Measurements from ENCODE around the gene COG6.

COG6 gene

GRCh38 chr13:39675904-39676303, 20.4 kb downstream of the COG6 start:
- DNase-seq (ENCODE audit: insufficient read length, low spot score) (no peak), FAIRE-seq (no peak)
- no peak for TF ChIP-seq CTCF (IDR thresholded peaks at IDR 0.05; ENCODE audit: insufficient read depth, missing control alignments)

- no peak for FAIRE-seq
- DNase-seq (ENCODE audit: insufficient read length, low spot score): no peak
- TF ChIP-seq CTCF (IDR thresholded peaks at IDR 0.05; ENCODE audit: insufficient read depth, missing control alignments): peak; percentile 57
Observed at GRCh38 chr13:39676315-39676876, 20.9 kb downstream of the COG6 start.

- DNase-seq (ENCODE audit: insufficient read length, low spot score) (no peak), FAIRE-seq (no peak)
- no peak for TF ChIP-seq CTCF (IDR thresholded peaks at IDR 0.05; ENCODE audit: insufficient read depth, missing control alignments)
Observed at GRCh38 chr13:39682310-39682709, 26.8 kb downstream of the COG6 start.

- FAIRE-seq (no peak), DNase-seq (ENCODE audit: insufficient read length, low spot score) (no peak)
- TF ChIP-seq CTCF (IDR thresholded peaks at IDR 0.05; ENCODE audit: insufficient read depth, missing control alignments): no peak
Observed at GRCh38 chr13:39682788-39683187, 27.3 kb downstream of the COG6 start.

GRCh38 chr13:39684531-39685137, 29.2 kb downstream of the COG6 start:
- DNase-seq (ENCODE audit: insufficient read length, low spot score) (no peak), FAIRE-seq (peak; percentile 6)
- TF ChIP-seq CTCF (IDR thresholded peaks at IDR 0.05; ENCODE audit: insufficient read depth, missing control alignments): peak; percentile 54

- TF ChIP-seq CTCF (IDR thresholded peaks at IDR 0.05; ENCODE audit: insufficient read depth, missing control alignments): no peak
- DNase-seq (ENCODE audit: insufficient read length, low spot score): no peak
- no peak for FAIRE-seq
Observed at GRCh38 chr13:39685652-39686051, 30.2 kb downstream of the COG6 start.

GRCh38 chr13:39688278-39688677, 32.8 kb downstream of the COG6 start:
- DNase-seq (ENCODE audit: insufficient read length, low spot score): no peak
- FAIRE-seq: no peak

More at GRCh38 chr13:39688278-39688677, 32.8 kb downstream of the COG6 start:
- no peak for TF ChIP-seq CTCF (IDR thresholded peaks at IDR 0.05; ENCODE audit: insufficient read depth, missing control alignments)

All from D721Med (cell line).